ENCODE measurements around the gene MCL1.

DNA sequence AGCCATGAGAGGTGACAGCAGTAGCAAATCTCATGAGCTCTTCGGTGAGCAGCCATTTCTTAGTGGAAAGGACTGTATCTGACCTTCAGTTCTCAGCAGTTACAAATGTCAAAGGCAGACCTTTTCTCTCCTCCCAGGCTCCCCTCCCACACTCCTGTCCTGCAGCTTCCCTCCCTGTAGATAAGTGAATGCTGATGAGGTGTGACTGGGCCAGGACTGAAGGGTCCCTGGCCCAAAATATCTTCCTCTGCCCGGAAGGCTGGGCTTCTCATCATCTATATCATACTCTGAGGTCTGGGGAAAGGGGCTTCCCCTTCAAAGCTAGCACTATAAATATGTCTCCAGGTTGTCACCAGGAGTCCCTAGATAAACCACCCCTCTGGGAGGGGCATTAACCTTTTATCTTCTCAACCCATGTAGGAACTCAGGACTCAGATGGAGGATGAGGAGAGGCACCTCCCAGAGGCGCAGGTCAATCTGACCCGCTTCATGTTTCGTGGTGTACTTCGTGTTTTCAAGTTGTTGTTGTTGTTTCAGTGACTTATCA is 33.9 kb downstream of the MCL1 start:
- TF ChIP-seq, protein P1, sequence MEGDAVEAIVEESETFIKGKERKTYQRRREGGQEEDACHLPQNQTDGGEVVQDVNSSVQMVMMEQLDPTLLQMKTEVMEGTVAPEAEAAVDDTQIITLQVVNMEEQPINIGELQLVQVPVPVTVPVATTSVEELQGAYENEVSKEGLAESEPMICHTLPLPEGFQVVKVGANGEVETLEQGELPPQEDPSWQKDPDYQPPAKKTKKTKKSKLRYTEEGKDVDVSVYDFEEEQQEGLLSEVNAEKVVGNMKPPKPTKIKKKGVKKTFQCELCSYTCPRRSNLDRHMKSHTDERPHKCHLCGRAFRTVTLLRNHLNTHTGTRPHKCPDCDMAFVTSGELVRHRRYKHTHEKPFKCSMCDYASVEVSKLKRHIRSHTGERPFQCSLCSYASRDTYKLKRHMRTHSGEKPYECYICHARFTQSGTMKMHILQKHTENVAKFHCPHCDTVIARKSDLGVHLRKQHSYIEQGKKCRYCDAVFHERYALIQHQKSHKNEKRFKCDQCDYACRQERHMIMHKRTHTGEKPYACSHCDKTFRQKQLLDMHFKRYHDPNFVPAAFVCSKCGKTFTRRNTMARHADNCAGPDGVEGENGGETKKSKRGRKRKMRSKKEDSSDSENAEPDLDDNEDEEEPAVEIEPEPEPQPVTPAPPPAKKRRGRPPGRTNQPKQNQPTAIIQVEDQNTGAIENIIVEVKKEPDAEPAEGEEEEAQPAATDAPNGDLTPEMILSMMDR (IDR thresholded peaks at IDR 0.05): no peak
- no peak for TF ChIP-seq EZH2 (IDR thresholded peaks at IDR 0.05; ENCODE audit: borderline replicate concordance, insufficient read depth, low read depth, low read length, poor library complexity, severe bottlenecking)
